ENCODE results near the gene CTBP2.
"Not testable (repeated sequence)": the region's sequence is repeated elsewhere in the genome, so short reads cannot be mapped to it uniquely, and the experiment has no call there.

The CTBP2 gene

DNA sequence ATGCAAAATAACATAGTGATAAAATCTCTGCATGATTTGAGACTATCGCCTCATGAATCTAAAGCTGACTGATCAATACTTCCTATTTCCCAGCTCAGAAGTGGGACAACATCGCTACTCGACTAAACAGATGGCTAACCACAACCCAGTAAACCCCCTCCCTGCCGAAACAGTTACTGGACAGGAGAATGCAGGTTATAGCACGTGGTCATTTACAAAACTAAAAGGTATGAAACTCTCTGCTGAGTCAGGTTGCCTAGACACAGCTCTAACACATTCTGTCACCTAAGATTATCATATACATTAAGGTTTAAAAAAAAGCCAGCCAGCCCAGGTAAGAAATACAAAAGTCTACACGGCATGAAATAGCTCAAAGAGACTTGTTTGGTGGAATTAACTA, 64.0 kb downstream of the CTBP2 start:
- no peak for DNase-seq (ENCODE audit: low read depth, low spot score)
- no peak overlapping the region for H3K4me3 ChIP-seq (ENCODE audit: low read length)

DNA sequence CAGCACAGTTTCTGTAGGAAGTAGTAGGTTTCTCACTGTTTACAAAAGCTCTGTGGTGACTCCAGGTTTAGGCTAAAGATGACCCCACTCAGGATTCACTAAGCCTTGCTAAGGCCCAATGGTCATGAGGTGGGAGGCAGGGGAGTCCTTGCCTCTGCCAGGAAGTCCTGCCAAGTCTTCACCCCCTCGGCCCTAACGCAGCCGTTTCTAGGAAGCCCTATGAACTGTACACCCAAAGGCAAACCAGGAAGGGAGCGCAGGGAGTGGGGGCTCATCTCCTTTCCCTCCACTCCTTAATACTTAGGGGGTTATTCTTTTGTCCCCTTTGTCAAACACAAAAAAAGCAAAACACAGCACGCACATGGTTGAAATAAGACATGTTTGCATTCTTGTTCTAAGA, 64.6 kb downstream of the CTBP2 start:
- H3K4me3 ChIP-seq (ENCODE audit: low read length) = no peak overlapping the region
- no peak for DNase-seq (ENCODE audit: low read depth, low spot score)

DNA sequence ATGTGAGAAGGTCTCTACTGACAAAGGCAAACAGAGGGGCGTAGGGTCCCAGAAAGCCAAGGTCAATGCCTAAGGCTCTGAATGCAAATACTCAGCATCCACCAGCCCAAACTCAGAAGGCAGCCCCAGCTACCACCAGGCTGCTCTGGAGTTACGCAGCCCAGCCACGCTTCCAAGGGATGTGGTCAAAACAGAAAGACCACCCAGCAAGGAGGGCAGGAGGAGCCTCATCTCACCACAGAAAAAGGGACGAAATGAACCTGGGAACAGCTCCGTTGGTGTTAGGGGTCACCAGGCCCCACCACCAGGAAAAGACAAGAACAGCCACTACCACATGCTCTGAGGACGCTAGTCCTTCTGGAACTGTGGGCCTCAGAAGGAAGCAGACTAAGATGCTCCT, 65.1 kb downstream of the CTBP2 start:
- no peak for DNase-seq (ENCODE audit: low read depth, low spot score)
- no peak overlapping the region for H3K4me3 ChIP-seq (ENCODE audit: low read length)

DNA sequence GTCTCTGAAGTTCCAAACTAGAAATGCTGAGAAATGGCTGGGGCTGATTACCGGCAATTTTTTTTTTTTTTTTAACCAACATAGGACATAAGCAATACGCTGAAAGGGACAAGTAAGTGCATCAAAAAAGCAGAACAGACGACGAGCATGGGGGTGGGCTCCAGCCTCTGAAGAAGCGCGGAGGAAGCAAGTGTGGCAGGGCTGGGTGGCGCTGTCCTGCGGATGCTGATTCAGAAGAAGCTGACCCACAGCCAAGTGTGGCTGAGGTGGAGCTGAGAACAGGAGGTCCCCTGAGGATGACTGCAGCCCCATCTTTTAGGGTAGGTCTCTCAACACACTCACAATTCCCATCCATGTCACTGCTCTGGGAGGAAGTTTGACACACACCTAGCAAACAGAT, 65.6 kb downstream of the CTBP2 start:
- no peak overlapping the region for H3K4me3 ChIP-seq (ENCODE audit: low read length)
- no peak for DNase-seq (ENCODE audit: low read depth, low spot score)

DNA sequence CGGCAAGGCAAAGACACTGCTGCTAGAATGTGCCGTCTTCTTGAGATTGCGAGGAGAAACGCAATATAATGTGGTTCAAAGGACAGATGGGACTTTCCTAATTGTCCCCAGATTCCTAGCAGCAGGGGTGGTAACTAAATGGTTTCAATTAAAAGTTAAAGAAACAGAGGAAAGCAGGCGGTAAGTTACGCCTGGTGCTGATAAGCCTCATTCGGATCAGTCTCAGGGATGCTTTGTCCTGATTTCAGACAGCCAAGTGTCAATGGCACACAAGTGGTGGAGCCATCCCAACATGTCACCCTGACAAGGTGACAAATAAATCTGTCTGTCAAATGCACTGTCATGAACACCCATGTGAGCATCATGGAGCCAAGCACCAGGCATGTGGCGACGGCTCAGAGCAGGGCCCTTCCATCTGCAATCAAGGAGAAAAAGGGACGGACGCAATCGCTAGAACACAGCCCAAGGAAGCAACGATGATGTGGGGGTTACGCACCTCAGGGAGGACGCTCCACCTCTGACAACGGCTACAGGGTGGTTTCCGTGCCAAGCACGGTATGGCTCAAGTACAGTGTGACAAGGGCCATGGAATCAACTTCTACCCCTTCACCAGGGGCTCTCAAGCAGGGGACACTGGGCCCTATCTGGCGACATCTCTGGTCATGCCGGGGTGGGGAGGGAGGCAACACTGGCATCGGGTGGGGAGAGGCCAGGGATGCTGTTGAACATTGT, 66.2 kb downstream of the CTBP2 start:
- DNase-seq (ENCODE audit: low read depth, low spot score) = no peak
- H3K4me3 ChIP-seq (ENCODE audit: low read length) = no peak overlapping the region

DNA sequence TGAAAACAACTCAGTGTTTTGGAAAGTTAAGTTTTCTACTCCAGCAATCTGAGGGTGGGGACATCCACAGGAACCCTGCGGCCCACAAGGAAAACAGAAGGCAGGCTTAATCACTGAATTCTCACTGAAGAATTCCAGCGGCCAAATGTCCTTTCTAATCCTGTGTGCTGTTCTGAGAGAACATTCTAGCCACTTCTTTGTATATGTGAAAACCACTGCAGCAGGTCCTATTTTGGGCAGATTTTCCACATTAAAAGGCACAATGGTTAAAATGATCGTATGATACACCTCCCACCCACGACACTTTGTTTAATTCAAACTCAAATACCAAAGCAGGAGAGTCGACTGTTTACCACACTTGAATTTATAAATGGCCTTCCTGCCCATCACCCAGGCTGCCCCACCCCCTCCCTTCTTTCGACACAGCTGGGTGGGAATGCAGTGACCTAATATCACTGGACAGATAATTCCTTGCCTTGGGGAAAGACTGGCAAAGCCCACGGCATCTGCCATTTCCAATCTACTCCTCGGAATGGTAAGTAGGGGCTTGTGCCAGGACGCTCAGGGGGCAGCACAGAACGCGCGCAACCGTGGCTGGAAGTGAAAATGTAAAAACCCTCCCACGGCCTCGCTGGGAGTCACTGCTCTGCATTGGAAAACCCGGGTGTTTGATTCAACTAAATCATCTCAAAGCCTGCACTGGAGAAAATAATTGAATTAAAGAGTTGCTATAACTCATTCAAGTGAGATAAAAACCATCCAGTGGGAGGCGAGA, 67.0 kb downstream of the CTBP2 start:
- no peak overlapping the region for H3K4me3 ChIP-seq (ENCODE audit: low read length)
- DNase-seq (ENCODE audit: low read depth, low spot score) = no peak

DNA sequence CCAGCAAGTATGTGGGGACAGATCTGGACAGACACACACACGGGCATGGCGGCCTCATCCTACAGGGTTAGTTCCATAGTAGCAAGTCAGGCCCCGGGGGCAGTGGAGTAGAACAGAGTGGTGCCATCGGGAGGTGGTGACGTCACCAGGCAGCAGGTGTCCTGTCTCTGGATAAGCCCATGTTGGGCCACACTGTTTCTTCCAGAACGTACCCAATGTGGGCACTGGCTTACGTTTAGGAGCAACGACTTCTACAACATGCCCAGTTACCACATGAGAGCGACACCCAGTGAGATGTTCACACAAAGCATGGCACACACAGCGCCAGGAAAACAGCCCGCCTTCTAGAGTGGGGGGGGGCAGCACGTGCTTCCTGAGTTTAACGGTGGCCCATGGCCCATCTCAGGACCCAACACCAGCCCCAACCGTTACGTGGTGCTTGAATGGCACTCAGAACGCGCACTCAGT, 67.8 kb downstream of the CTBP2 start:
- no peak for DNase-seq (ENCODE audit: low read depth, low spot score)

DNA sequence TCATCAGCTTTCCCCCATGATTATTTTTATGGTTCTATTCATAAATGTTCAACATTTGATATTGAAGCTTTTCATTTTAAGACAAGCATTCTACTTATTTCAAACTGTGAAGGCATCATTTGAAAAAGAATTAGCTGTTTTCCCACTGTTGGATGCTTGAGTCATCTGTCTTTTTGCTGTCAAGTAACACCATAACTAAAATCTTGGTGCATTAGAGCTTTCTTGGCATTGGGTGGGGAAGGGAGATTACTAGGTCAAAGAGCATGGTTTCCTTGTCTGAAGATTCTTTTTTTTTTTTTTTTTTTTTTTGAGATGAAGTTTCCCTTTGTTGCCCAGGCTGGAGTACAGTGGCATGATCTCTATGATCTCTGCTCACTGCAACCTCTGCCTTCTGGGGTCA, 68.5 kb downstream of the CTBP2 start:
- DNase-seq (ENCODE audit: low read depth, low spot score) = no peak

More for the DNA sequence above, 67.8 kb downstream of the CTBP2 start:
- no peak overlapping the region for H3K4me3 ChIP-seq (ENCODE audit: low read length)

DNA sequence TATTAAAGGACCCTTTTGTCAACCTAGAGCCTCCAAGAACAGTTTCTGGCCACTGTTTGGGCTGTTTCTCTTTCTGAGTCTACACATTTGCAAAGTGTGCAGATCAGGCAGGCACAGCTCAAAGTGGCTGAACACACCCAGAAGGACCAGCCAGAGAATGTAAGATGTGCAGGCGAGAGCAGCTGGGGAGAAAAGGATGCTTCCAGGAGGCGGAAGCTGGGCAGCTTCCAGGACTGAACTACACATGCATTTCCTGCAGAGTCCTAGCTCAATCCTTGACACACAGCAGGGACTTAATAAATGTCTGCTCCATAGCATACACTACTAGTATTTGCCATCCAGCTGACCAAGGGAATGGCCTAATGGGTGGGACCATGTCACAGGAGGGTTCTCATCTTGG, 70.9 kb downstream of the CTBP2 start:
- DNase-seq (ENCODE audit: low read depth, low spot score) = no peak
- no peak overlapping the region for H3K4me3 ChIP-seq (ENCODE audit: low read length)

More for the DNA sequence above, 68.5 kb downstream of the CTBP2 start:
- H3K4me3 ChIP-seq (ENCODE audit: low read length) = no peak overlapping the region

DNA sequence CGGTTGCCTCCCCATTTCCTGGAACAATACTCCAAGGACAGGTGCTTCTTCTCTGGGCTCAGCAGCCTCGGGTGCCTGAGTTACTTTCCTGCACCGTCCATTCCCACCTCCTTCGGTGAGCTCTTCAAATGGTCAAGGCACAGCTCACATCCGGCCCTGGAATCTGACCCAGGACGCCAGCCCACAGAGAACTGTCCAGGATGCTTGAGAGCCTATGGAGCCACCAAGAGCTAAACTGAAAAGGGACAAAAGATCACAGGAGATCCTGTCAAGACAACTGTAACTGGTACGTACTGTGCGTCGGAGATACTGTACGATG, 72.5 kb downstream of the CTBP2 start:
- DNase-seq (ENCODE audit: low read depth, low spot score) = no peak
- no peak overlapping the region for H3K4me3 ChIP-seq (ENCODE audit: low read length)

DNA sequence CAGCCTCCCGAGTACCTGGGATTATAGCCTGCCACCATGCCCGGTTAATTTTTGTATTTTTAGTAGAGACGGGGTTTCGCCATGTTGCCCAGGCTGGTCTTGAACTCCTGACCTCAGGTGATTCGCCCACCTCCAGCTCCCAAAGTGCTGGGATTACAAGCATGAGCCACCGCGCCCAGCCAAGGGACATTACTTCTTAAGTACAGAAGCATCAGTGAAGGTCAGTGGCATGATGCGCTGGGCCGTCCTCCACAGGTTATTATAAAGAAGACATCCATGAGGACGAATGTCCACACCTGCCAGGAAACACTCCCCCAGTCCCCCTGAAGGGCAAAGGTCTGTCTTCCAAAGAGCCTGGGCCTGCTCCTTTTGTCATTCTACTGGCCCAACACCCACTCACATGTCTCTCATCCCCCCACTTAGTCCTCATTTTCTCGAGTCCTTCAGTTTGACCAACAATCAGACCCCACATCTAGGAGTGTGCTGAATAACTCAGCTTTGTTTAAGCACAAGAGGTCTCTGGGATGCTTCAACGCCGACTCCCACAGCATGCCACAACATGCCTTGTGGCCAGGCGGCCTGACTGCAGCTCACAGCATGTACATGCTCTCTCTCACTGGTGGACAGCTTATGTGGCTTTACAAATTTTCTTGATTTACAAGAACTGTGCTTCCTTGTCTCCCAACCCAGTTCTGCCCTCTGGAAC, 73.0 kb downstream of the CTBP2 start:
- DNase-seq (ENCODE audit: low read depth, low spot score) = no peak
- no peak overlapping the region for H3K4me3 ChIP-seq (ENCODE audit: low read length)

DNA sequence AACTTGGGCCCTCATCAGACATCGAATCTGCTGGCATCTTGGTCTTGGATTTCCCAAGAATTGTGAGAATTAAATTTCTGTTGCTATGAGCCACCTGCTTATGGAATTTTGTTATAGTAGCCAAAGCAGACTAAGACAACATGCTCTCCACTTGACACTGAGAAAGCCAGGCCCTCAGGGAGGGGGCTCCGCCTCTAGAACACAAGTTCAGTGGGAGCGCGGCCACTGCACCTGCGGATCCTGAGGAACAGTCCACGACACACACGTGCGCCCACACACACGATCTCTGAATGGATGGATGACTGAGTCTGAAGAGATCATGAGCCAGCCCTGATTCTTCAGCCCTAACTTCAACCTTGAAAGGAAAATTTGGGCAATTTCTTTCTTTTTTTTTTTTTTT, 73.7 kb downstream of the CTBP2 start:
- DNase-seq (ENCODE audit: low read depth, low spot score) = no peak
- H3K4me3 ChIP-seq (ENCODE audit: low read length) = no peak overlapping the region

DNA sequence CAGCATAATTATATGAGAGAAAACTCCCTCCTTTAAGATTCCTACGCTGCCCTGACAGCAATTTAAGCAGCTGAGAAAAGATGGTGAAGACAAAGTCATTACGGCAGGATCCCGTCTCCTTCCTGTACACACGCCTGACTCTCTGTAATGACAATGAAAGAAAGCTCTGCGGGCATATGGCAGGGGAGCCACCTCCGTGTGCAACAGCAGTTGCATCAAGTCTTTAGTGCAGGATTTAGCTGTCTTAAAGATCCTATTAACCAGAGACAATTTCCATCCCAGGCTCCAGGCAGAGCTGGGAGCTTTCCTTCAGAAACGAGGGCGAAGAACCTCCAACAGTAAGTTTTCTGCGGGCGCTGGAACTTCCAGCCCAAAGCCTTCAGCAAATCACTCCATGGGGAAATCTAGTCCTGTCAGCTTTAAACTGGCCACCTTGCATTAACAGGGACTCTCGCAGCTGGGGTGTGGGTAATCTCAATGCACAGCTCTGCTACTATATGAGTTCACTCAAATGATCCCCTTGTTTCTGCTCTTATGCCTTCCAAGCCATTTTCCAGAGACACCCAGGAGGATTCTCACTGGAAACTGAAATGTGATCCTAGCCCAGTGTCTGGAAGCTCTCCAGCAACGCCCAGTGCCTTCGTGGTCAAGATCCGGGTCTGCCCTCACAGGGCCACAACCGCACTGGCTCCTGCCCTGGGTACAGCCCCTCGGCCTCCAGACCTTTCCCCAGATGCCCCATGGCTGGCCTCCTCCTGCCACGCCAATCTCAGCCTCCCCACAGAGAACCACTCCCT, 74.9 kb downstream of the CTBP2 start:
- H3K4me3 ChIP-seq (ENCODE audit: low read length) = no peak overlapping the region
- DNase-seq (ENCODE audit: low read depth, low spot score) = no peak

DNA sequence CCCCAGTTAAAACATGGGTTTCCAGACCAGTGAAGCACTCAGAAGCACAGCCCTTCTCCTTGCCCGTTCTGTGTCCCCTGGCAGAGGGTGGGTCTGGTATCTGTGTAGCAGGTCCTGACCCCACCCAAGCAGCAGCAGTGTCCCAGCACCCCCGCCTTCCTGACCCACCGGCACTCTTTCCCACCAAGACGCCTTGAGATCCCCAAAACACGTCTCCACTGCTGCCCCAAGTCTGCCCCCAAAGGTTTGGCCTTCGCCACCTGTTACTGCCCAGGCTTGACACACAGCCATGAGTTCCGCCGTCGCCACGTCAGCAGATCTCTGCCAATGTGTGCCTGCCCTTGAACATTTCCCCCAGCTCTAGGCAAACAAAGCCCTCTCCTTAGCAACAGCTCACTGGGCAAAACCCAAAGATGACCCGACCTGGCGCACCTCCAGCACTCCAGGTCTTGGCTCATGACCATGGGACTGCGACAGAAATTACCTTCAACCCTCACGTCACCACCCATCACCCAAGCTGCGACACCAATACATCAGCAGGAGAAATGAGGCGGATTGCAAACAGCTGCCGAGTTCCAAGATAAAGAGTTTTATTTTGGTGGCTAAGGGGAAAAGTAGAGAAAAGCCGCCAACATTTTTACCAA, 75.6 kb downstream of the CTBP2 start:
- H3K4me3 ChIP-seq (ENCODE audit: low read length) = no peak overlapping the region
- DNase-seq (ENCODE audit: low read depth, low spot score) = no peak

DNA sequence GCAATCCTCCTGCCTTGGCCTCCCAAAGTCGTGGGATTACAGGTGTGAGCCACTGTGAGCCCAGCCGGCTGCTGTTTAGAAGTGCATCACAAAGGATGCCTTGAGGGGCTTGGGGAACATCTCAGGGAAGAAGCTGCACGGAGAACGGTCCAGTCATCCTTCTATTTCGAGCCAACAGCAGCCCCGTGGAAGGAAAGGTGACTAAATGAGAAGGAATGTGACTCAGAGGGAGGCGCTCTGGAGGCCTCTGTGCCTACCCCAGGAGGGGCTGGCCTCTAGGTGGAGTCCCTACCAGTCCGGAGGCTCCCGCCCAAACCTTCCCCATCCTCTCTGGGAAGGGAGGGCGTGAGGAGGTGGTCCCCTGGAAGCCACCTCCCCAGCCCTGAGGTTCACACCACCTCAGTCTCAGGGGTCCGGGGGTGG, 76.2 kb downstream of the CTBP2 start:
- H3K4me3 ChIP-seq (ENCODE audit: low read length) = no peak overlapping the region

DNA sequence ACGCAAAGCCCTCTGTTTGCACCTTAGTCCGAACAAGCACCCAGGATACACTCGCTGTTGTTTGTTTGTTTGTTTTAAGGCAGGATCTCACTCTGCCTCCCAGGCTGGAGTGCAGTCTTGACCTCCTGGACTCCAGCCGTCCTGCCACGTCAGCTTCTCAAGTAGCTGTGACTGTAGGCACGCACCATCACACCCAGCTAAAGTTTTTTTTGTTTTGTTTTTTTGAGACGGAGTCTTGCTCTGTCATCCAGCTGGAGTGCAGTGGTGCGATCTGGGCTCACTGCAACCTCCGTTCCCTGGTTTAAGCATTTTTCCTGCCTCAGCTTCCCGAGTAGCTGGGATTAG, 76.8 kb downstream of the CTBP2 start:
- H3K4me3 ChIP-seq (ENCODE audit: low read length) = no peak overlapping the region
- no peak for DNase-seq (ENCODE audit: low read depth, low spot score)

More for the DNA sequence above, 76.2 kb downstream of the CTBP2 start:
- no peak for DNase-seq (ENCODE audit: low read depth, low spot score)

DNA sequence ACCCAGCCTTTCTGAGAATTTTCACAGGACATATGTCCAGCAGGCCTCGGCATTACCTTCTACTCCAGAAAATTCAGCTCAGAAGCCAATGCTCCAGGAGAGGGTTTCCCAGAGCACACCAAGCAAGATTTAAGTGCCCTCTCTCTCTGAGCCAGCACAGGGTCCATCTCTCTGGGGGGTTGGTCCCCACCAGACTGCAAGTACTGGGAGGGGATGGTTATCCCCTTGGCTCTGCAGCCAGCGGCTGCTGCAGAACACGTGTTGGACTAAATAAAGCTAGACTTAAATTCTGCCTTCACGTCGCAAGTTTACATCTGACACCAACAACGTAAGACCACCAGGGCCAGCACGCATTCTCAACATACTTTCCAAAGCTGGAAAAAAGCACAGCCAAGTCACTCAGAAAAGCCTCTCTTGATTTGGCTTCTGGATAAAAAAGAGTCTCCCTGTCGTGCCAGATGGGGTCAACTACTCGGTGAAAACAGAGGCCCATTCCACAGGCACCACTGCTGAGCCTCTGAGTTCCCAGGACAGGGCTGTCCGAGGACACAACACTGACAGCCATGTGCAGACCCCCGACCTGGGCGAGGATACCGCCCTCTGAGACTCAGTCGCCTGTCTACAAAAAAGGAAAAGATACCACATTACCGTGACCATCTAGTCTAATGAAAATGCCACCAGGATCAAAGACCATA, 77.3 kb downstream of the CTBP2 start:
- no peak overlapping the region for H3K4me3 ChIP-seq (ENCODE audit: low read length)
- DNase-seq (ENCODE audit: low read depth, low spot score) = no peak

DNA sequence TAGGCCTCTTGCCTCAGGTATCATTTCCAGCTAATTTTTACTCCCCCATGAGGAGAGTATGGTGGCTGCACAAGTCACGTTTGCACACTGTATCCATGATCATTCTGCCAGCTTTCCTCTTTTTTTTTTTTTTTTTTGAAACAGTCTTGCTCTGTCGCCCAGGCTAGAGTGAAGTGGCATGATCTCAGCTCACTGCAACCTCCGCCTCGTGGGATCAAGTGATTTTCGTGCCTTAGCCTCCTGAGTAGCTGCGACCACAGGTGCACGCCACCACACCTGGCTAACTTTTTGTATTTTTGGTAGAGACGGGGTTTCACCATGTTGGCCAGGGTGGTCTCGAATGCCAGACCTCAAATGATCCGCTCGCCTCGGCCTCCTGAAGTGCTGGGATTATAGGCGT, 77.9 kb downstream of the CTBP2 start:
- not testable (repeated sequence) for DNase-seq (ENCODE audit: low read depth, low spot score); H3K4me3 ChIP-seq (ENCODE audit: low read length)
